ENCODE measurements around the gene PMS2.
"Not testable (repeated sequence)": the region's sequence is repeated elsewhere in the genome, so short reads cannot be mapped to it uniquely, and the experiment has no call there.

The PMS2 gene

DNA sequence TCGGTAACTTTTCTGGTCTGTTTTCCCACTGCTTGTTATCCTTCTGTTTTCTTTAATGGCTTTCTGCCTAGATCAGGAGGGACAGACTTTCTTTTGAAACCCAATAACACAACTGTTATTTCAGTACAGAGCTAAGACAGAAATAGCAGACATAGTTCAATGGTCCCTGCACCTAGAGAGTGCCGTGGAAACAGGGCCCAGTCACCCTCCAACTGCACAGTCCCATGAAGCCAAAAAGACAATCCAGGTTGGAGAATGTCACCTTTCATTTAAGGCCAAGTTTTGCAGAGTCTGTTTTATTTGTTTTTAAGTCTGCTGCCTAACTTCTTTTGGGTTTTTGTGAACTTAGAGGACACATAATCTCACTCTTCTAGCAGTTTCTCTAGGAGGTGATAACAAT, 2.7 kb upstream of the PMS2 start:
- Histone ChIP-seq H3K79me2 (ENCODE audit: insufficient read depth, low read length) (peaks cover 54% of the 10 kb centered on the region), H3K36me3 (ENCODE audit: insufficient read depth, low read length) (peaks cover 9% of the 10 kb centered on the region; the same call in 1 of the 2 replicates), H3K9me2 (replicated peaks; ENCODE audit: low read depth, low read length) (no peaks in the 10 kb centered on the region), H3K4me2 (ENCODE audit: low read depth, low read length, poor library complexity, severe bottlenecking) (peak overlapping the region; percentile 91), H3K9ac (ENCODE audit: low read depth, low read length, poor library complexity, severe bottlenecking) (peak overlapping the region; percentile 90), H4K20me1 (ENCODE audit: insufficient read depth, low read length, poor library complexity, severe bottlenecking) (no peaks in the 10 kb centered on the region), H3F3A (ENCODE audit: low read depth) (no peaks in the 10 kb centered on the region), H3K27me3 (ENCODE audit: insufficient read depth, low read length, poor library complexity, severe bottlenecking) (no peaks in the 10 kb centered on the region), H3K9me3 (ENCODE audit: insufficient read depth, low read depth, low read length) (no peaks in the 10 kb centered on the region), H2AFZ (ENCODE audit: low read length) (no peak overlapping the region), H3K4me1 (ENCODE audit: insufficient read depth, low read length, poor library complexity, severe bottlenecking) (peaks cover 15% of the 10 kb centered on the region), H3K4me3 (ENCODE audit: low read length, poor library complexity, severe bottlenecking) (peak overlapping the region; percentile 91)
- no peak for TF ChIP-seq CTCF (conservative IDR thresholded peaks at IDR 0.05; ENCODE audit: low read length)
- no peak for TF ChIP-seq EZH2phosphoT487 (IDR thresholded peaks at IDR 0.05; ENCODE audit: borderline replicate concordance)

DNA sequence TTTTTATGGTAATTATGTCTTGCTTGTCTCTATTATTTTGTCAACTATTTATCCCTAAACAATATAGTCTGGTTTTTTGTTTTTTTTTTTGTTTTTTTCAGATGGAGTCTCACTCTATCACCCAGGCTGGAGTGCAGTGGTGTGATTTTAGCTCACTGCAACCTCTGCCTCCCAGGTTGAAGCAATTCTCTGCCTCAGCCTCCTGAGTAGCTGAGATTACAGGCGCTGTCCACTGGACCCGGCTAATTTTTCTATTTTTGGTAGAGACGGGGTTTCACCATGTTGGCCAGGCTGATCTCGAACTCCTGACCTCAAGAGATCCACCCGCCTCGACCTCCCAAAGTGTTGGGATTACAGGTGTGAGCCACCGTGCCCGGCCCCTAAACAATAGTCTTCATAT, 1.5 kb upstream of the PMS2 start:
- Histone ChIP-seq H3K79me2 (ENCODE audit: insufficient read depth, low read length) (peaks cover 54% of the 10 kb centered on the region), H3K4me2 (ENCODE audit: low read depth, low read length, poor library complexity, severe bottlenecking) (peak overlapping the region; percentile 91), H3K4me1 (ENCODE audit: insufficient read depth, low read length, poor library complexity, severe bottlenecking) (peaks cover 15% of the 10 kb centered on the region), H3K9ac (ENCODE audit: low read depth, low read length, poor library complexity, severe bottlenecking) (peak overlapping the region; percentile 90), H3K4me3 (ENCODE audit: low read length, poor library complexity, severe bottlenecking) (peak overlapping the region; percentile 91)
- H3K27me3 ChIP-seq (ENCODE audit: insufficient read depth, low read length, poor library complexity, severe bottlenecking); H3K36me3 ChIP-seq (ENCODE audit: insufficient read depth, low read length); H4K20me1 ChIP-seq (ENCODE audit: insufficient read depth, low read length, poor library complexity, severe bottlenecking); H3K9me3 ChIP-seq (ENCODE audit: insufficient read depth, low read depth, low read length); H2AFZ ChIP-seq (ENCODE audit: low read length); H3K9me2 ChIP-seq (replicated peaks; ENCODE audit: low read depth, low read length); H3F3A ChIP-seq (ENCODE audit: low read depth): not testable (repeated sequence)

GRCh38 chr7:6007835-6008590, 836 bp downstream of the PMS2 start:
- H3K9me3 ChIP-seq (ENCODE audit: insufficient read depth, low read depth, low read length); H3K27me3 ChIP-seq (ENCODE audit: insufficient read depth, low read length, poor library complexity, severe bottlenecking); H2AFZ ChIP-seq (ENCODE audit: low read length); H4K20me1 ChIP-seq (ENCODE audit: insufficient read depth, low read length, poor library complexity, severe bottlenecking); H3K9me2 ChIP-seq (replicated peaks; ENCODE audit: low read depth, low read length); H3K36me3 ChIP-seq (ENCODE audit: insufficient read depth, low read length); H3F3A ChIP-seq (ENCODE audit: low read depth): not testable (repeated sequence)
- H3K4me1 ChIP-seq (ENCODE audit: insufficient read depth, low read length, poor library complexity, severe bottlenecking) = peaks cover 15% of the 10 kb centered on the region
- H3K79me2 ChIP-seq (ENCODE audit: insufficient read depth, low read length) = peaks cover 49% of the 10 kb centered on the region
- H3K4me3 ChIP-seq (ENCODE audit: low read length, poor library complexity, severe bottlenecking) = peak overlapping the region; percentile 91
- H3K4me2 ChIP-seq (ENCODE audit: low read depth, low read length, poor library complexity, severe bottlenecking) = peak overlapping the region; percentile 82
- H3K9ac ChIP-seq (ENCODE audit: low read depth, low read length, poor library complexity, severe bottlenecking) = peak overlapping the region; percentile 90

GRCh38 chr7:6007386-6007785, 1.5 kb downstream of the PMS2 start:
- Histone ChIP-seq H3K4me3 (ENCODE audit: low read length, poor library complexity, severe bottlenecking) (peak overlapping the region; percentile 91), H3K4me2 (ENCODE audit: low read depth, low read length, poor library complexity, severe bottlenecking) (peak overlapping the region; percentile 82), H3F3A (ENCODE audit: low read depth) (no peaks in the 10 kb centered on the region), H3K9ac (ENCODE audit: low read depth, low read length, poor library complexity, severe bottlenecking) (peak overlapping the region; percentile 90), H3K79me2 (ENCODE audit: insufficient read depth, low read length) (peaks cover 47% of the 10 kb centered on the region), H4K20me1 (ENCODE audit: insufficient read depth, low read length, poor library complexity, severe bottlenecking) (no peaks in the 10 kb centered on the region), H3K36me3 (ENCODE audit: insufficient read depth, low read length) (no peaks in the 10 kb centered on the region), H3K4me1 (ENCODE audit: insufficient read depth, low read length, poor library complexity, severe bottlenecking) (peaks cover 15% of the 10 kb centered on the region), H3K9me3 (ENCODE audit: insufficient read depth, low read depth, low read length) (no peaks in the 10 kb centered on the region), H3K9me2 (replicated peaks; ENCODE audit: low read depth, low read length) (no peaks in the 10 kb centered on the region), H2AFZ (ENCODE audit: low read length) (no peak overlapping the region), H3K27me3 (ENCODE audit: insufficient read depth, low read length, poor library complexity, severe bottlenecking) (no peaks in the 10 kb centered on the region)
- no peak for TF ChIP-seq CTCF (conservative IDR thresholded peaks at IDR 0.05; ENCODE audit: low read length)

Measured in Loucy (cell line).